SK-N-SH (cell line): ENCODE data around the gene ANKRD65.

Source experiments
- EZH2phosphoT487 ChIP-seq: fragments of 200-600 bp; sonication (generic); IDR thresholded peaks from 2 replicates; pipeline ENCODE4 v1.6.1; 2017; ENCODE audit warnings: low read depth, mixed run types, mild to moderate bottlenecking, antibody characterized with exemption, moderate library complexity, borderline replicate concordance
- RCOR1 ChIP-seq: fragments of 150-350 bp; IDR thresholded peaks from 2 replicates; pipeline ENCODE4 v1.6.1; 2017; ENCODE audit warnings: antibody characterized with exemption, low read length
- TF ChIP-seq, protein P1 (sequence below): fragments of 200-600 bp; sonication (generic); IDR thresholded peaks from 2 replicates; pipeline ENCODE4 v1.6.1; 2017; ENCODE audit warnings: antibody characterized with exemption, mild to moderate bottlenecking, moderate library complexity
- TF ChIP-seq, protein P2 (sequence below): fragments of 150-350 bp; IDR thresholded peaks from 2 replicates; pipeline ENCODE4 v1.6.1; 2017; ENCODE audit warnings: antibody characterized with exemption, low read length, low read depth, borderline replicate concordance

DNA sequence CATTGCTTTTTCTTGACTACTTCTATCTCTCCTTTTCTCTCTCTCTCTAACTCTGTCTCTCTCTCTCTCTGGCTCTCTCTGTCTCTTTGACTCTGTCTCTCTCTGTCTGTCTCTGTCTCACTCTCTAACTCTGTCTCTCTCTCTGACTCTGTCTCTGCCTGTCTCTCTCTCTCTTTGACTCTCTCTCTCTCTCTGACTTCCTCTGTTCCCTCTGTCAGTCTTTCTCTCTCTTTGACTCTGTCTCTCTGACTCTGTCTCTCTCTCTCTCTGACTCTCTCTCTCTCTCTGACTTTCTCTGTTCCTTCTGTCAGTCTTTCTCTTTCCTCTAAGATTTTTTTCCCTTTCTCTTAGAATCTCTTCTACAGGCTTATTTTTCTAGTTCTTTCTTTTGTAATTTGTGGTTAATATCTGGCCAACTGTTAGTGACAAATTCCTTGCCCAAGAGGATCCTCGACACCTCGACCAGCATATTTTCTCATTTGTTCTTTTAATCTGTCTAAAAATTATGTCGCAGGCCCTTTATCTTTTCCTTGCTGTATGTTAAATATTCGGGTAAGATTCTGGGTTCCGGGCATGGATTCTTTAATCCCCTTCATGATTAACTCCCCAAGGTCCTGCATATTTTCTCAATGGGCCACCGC, 28.1 kb upstream of the ANKRD65 start, which contains the start of gene ATAD3C:
- TF ChIP-seq, protein P1, sequence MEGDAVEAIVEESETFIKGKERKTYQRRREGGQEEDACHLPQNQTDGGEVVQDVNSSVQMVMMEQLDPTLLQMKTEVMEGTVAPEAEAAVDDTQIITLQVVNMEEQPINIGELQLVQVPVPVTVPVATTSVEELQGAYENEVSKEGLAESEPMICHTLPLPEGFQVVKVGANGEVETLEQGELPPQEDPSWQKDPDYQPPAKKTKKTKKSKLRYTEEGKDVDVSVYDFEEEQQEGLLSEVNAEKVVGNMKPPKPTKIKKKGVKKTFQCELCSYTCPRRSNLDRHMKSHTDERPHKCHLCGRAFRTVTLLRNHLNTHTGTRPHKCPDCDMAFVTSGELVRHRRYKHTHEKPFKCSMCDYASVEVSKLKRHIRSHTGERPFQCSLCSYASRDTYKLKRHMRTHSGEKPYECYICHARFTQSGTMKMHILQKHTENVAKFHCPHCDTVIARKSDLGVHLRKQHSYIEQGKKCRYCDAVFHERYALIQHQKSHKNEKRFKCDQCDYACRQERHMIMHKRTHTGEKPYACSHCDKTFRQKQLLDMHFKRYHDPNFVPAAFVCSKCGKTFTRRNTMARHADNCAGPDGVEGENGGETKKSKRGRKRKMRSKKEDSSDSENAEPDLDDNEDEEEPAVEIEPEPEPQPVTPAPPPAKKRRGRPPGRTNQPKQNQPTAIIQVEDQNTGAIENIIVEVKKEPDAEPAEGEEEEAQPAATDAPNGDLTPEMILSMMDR, result no peak
- TF ChIP-seq, protein P2, sequence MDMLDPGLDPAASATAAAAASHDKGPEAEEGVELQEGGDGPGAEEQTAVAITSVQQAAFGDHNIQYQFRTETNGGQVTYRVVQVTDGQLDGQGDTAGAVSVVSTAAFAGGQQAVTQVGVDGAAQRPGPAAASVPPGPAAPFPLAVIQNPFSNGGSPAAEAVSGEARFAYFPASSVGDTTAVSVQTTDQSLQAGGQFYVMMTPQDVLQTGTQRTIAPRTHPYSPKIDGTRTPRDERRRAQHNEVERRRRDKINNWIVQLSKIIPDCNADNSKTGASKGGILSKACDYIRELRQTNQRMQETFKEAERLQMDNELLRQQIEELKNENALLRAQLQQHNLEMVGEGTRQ, result no peak
- no peak for TF ChIP-seq RCOR1
- no peak for TF ChIP-seq EZH2phosphoT487
